Fibroblast of pulmonary artery (primary cell): ENCODE measurements around the gene MLX.
"Not testable (repeated sequence)": the region's sequence is repeated elsewhere in the genome, so short reads cannot be mapped to it uniquely, and the experiment has no call there.

ENCODE experiments used
- DNase-seq: peaks from one replicate; pipeline ENCODE4 v3.0.0-alpha.2; 2010; ENCODE audit warnings: low read depth
- H3K4me3 ChIP-seq: replicated peaks from 2 replicates; pipeline ENCODE4 v1.5.1; 2011; ENCODE audit warnings: low read depth, mild to moderate bottlenecking, control low read depth, low read length, moderate library complexity
- TF ChIP-seq, protein P1 (sequence below): IDR thresholded peaks from 2 replicates; pipeline ENCODE4 v1.5.1; 2011; ENCODE audit warnings: mild to moderate bottlenecking, control low read depth, low read length, inconsistent platforms; ENCODE audit errors: missing control alignments

The MLX gene

DNA sequence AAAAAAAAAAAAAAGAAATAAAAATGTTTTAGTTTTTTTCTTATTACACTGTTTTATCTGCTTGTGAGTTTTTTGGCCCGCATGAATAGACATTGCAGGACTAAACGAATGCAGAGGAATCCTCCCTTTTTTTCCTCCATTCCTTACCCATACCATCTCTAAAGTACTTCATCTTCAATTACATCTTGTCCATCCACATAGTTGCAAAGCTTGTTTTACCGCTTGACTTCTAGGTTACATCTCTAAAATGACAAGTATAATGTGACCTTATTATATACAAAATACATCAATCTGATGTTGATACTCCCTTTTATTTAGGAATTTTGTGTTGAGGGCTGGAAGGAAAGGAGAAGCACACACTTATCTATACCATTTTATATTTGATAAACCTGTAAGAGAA is 29.5 kb downstream of the MLX start:
- DNase-seq: no peak
- H3K4me3 ChIP-seq: no peak overlapping the region
- TF ChIP-seq, protein P1, sequence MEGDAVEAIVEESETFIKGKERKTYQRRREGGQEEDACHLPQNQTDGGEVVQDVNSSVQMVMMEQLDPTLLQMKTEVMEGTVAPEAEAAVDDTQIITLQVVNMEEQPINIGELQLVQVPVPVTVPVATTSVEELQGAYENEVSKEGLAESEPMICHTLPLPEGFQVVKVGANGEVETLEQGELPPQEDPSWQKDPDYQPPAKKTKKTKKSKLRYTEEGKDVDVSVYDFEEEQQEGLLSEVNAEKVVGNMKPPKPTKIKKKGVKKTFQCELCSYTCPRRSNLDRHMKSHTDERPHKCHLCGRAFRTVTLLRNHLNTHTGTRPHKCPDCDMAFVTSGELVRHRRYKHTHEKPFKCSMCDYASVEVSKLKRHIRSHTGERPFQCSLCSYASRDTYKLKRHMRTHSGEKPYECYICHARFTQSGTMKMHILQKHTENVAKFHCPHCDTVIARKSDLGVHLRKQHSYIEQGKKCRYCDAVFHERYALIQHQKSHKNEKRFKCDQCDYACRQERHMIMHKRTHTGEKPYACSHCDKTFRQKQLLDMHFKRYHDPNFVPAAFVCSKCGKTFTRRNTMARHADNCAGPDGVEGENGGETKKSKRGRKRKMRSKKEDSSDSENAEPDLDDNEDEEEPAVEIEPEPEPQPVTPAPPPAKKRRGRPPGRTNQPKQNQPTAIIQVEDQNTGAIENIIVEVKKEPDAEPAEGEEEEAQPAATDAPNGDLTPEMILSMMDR: no peak

DNA sequence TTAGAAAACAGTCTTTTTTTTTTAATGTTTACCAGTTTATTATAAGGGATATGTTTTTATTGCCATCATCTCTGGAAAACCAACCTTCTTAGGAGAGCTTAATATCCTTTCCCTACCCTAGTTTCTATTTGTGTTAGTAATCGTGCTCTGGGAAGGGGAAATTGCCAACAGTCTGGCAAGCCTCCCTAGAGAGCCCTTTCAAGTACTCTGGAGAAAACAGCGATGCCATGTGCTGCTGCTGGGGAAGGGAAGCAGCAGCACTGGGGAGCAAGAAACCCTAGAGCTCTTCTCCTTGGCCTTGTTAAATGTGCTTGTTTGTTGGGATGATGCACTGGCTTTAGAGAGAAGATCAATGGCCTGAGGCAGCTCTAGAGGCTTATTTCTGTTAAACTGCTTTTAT is 32.0 kb downstream of the MLX start:
- TF ChIP-seq, protein P1: no peak
- H3K4me3 ChIP-seq: no peak overlapping the region
- no peak for DNase-seq

DNA sequence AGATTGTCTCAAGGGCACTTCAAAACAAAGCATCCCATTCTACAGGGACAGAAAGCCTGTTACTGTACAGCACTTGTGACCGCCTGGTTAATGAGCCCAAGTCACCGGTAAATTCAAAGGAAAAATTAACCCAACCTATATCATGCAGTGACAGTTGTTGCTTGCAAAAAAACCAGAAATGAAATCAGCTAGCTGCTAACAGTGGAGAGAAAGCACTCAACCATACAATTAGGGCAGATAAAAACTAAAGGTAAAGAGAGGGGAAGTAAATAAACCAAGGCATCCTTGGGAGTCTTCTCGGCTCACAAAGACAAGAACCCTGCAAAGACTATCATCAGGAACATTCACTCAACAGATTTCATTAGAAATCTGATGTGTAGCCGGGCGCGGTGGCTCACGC is 36.4 kb downstream of the MLX start:
- TF ChIP-seq, protein P1: no peak
- H3K4me3 ChIP-seq: no peak overlapping the region
- DNase-seq: no peak

DNA sequence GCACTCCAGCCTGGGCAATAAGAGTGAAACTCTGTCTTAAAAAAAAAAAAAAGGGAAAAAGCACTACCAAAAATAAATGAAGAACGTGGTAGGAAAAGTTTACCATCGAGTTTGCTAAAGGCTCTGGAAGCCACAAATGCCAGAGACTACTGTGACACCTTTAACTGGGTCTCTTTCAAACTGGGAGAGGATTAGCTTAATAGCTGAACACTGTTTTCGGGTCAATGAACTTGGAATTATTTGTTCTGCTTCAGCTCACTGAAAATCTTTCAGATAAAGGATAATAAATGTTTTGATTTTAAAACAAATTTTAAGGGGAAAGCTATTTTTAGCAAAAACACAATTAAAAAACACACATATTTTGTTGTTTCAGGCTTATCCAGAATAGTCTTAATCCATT is 40.9 kb downstream of the MLX start:
- TF ChIP-seq, protein P1: no peak
- no peak for DNase-seq
- H3K4me3 ChIP-seq: peak overlapping the region; percentile 99

DNA sequence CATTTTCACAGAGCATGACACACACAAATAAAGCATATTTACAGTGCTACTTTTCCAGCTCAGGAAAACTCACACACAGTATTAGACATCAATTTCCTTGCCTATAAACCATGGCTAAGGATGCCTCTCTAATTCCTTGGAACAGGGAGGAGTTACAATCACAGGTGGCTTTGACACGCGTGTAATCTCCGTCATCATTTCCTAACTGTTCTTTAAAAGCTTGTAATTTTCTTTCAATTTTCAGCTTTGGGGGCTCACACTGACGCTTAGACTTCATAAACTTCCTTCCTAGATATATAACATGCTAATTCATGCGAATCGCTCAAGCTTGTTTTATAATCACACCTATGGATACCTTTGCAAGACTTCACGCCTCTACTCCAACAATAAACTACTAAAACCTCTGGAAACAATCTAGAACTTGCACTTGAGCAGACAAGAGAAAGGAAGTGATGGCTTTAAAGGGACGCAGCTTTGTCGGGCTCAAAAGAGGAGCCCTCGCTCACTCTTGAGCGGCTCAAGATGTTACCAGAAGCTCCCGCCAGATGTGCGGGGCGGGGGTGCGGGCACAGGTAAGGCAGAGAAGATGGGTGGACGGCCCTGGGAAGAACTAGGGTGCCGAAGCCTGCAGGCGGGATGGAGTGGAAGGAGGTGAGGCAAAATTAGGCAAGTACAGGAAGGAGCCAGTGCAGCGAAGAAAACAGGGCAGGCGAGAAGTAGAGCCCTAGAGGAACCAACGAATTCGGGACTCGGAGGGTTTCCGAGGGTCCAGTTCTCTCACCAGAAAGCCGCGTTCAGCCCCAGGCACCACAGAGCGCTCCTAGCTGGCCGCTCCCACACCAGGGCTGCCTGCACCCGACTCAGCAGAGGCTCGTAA is 41.6 kb downstream of the MLX start:
- H3K4me3 ChIP-seq: peak overlapping the region; percentile 99
- no peak for DNase-seq

DNA sequence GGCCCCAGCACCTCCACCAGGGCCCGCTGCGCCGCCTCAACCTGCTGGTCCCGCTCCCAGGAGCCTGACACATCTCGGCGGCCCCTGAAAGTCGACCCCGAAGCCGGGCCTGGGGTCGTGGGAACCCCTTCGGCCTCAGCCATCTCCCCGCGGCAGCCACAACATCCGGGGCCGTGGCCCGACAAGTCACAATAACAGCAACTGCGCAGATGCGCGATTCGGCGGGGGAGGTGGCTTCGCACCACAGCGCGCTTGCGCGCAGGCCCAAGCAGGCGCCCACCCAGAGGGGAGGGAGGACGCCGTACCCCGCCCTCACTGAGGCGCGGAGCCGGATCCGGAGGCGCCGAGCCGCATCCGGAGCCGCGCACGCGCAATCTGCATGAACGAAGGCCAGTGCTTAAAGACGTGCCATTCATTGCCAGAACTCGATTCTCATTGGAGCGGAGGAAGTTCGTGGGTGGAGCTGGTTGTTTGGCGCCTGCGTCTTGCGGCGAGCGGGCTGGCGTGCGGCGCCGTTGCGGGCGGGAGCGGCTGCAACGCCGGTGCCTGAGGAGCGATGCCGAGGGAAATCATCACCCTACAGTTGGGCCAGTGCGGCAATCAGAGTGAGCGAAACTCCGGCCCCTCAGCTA is 42.4 kb downstream of the MLX start, which contains the start of the genes RETREG3 and TUBG1:
Gene RETREG3 (minus strand): TSS at position 193 of the 632 bp plus-strand sequence. CDS start 50 bp downstream, at position 143.
Gene TUBG1 (plus strand): TSS at position 502 of the 632 bp plus-strand sequence. CDS start 55 bp downstream, at position 557.
- TF ChIP-seq, protein P1: peak; percentile 44
- H3K4me3 ChIP-seq: peak within 1 kb of the TSS; percentile 99
- DNase-seq: peak; percentile 99

More for the DNA sequence above, 41.6 kb downstream of the MLX start:
- TF ChIP-seq, protein P1: no peak

DNA sequence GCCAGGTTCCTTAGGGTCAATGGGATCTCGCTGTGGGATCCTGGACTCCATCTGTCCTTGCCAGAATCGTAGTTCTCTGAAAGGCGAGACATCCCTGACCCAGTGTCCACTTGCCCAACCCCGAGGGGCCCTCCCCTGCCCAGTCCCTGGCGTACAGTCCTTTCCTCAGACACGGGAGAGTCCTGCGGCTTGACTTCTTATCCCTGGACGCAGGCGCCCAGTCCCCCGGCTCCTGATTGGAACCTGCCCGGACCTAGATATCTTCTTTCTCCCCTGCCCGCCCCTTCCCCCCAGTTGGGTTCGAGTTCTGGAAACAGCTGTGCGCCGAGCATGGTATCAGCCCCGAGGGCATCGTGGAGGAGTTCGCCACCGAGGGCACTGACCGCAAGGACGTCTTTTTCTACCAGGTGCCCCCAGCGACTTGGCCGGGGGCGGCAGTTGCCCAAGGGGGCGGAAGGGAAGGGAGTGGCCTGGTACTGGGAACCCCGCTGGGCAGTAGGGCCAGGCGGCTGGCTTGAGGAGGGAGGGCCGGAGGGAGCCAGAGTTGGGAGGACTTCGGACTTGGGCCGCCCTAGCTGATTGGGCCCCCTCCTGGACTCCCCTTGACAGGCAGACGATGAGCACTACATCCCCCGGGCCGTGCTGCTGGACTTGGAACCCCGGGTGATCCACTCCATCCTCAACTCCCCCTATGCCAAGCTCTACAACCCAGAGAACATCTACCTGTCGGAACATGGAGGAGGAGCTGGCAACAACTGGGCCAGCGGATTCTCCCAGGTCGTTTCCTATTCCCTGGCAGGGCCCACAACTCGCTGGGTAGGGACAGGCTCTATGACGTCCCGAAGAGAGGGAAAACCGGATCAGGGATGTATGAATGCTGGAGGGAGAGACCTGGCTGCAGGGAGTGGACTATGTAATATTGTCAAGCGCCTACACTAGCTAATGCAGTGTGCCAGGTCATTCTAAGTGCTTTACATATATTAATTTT is 43.2 kb downstream of the MLX start:
- not testable (repeated sequence) for DNase-seq
- peak overlapping the region; percentile 99 for H3K4me3 ChIP-seq
